Measurements from ENCODE around the gene ERICH6B.

DNA sequence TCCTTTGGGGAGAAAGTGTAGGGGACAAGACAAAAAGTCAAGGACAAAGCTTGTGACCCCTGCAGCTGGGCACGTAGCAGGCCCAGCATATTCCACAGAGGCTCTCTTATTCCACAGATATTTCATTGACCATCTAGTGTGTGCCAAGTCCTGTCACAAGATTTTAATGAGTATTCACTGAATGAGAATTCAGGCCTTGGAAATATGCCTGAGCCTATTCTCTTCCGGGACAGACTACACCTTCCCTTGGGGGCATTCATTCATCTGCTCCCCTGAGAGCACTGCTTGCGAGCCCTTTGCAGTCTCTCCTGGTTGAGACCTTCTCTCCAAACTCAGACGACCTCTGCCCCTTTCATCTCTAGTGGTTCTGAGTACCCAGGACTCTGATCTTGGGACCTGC, 25.5 kb downstream of the ERICH6B start:
- TF ChIP-seq EZH2 (IDR thresholded peaks at IDR 0.05; ENCODE audit: insufficient read depth, poor library complexity, severe bottlenecking) (no peak), EZH2phosphoT487 (IDR thresholded peaks at IDR 0.05; ENCODE audit: insufficient read depth, low read depth) (no peak)
